ENCODE measurements around the gene ODAD3.
"Not testable (repeated sequence)": the region's sequence is repeated elsewhere in the genome, so short reads cannot be mapped to it uniquely, and the experiment has no call there.

Gene ODAD3

GRCh38 chr19:11458236-11458900 is 23.4 kb upstream of the ODAD3 start:
- Histone ChIP-seq H3K27ac (ENCODE audit: low read depth, low read length, severe bottlenecking) (no peak overlapping the region), H3K4me1 (ENCODE audit: control insufficient read depth, insufficient read depth, low read length, poor library complexity, severe bottlenecking) (no peaks in the 10 kb centered on the region), H3K4me3 (ENCODE audit: extremely low read depth, insufficient read depth, low read length, poor library complexity, severe bottlenecking) (no peak overlapping the region), H3K36me3 (ENCODE audit: control insufficient read depth, insufficient read depth, low read length) (no peaks in the 10 kb centered on the region), H3K9me3 (ENCODE audit: control insufficient read depth, low read length) (no peaks in the 10 kb centered on the region)
- WGBS, 2 experiments (ENCODE audit: insufficient coverage in 2 of 2) = 92 to 97% methylated on average over 18 to 19 of the region's 19 CpGs

GRCh38 chr19:11457831-11458230 is 22.9 kb upstream of the ODAD3 start:
- no peak overlapping the region for H3K4me3 ChIP-seq (ENCODE audit: extremely low read depth, insufficient read depth, low read length, poor library complexity, severe bottlenecking)
- no peaks in the 10 kb centered on the region for H3K36me3 ChIP-seq (ENCODE audit: control insufficient read depth, insufficient read depth, low read length)
- H3K9me3 ChIP-seq (ENCODE audit: control insufficient read depth, low read length) = no peaks in the 10 kb centered on the region
- no peak overlapping the region for H3K27ac ChIP-seq (ENCODE audit: low read depth, low read length, severe bottlenecking)
- H3K4me1 ChIP-seq (ENCODE audit: control insufficient read depth, insufficient read depth, low read length, poor library complexity, severe bottlenecking) = no peaks in the 10 kb centered on the region
- WGBS, 2 experiments (ENCODE audit: insufficient coverage in 2 of 2) = 94% methylated on average over 19 to 20 of the region's 20 CpGs

GRCh38 chr19:11457115-11457514 is 22.2 kb upstream of the ODAD3 start:
- Histone ChIP-seq H3K9me3 (ENCODE audit: control insufficient read depth, low read length) (no peaks in the 10 kb centered on the region), H3K4me1 (ENCODE audit: control insufficient read depth, insufficient read depth, low read length, poor library complexity, severe bottlenecking) (no peaks in the 10 kb centered on the region), H3K4me3 (ENCODE audit: extremely low read depth, insufficient read depth, low read length, poor library complexity, severe bottlenecking) (no peak overlapping the region), H3K36me3 (ENCODE audit: control insufficient read depth, insufficient read depth, low read length) (no peaks in the 10 kb centered on the region), H3K27ac (ENCODE audit: low read depth, low read length, severe bottlenecking) (no peak overlapping the region)
- WGBS, 2 experiments (ENCODE audit: insufficient coverage in 2 of 2) = 33 to 42% methylated on average over 6 to 7 of the region's 18 CpGs

GRCh38 chr19:11456659-11457058 is 21.7 kb upstream of the ODAD3 start:
- H3K27ac ChIP-seq (ENCODE audit: low read depth, low read length, severe bottlenecking) = no peak overlapping the region
- WGBS, 2 experiments (ENCODE audit: insufficient coverage in 2 of 2) = 85 to 92% methylated on average over 7 of the region's 7 CpGs
- no peak overlapping the region for H3K4me3 ChIP-seq (ENCODE audit: extremely low read depth, insufficient read depth, low read length, poor library complexity, severe bottlenecking)
- H3K4me1 ChIP-seq (ENCODE audit: control insufficient read depth, insufficient read depth, low read length, poor library complexity, severe bottlenecking) = no peaks in the 10 kb centered on the region
- H3K9me3 ChIP-seq (ENCODE audit: control insufficient read depth, low read length) = no peaks in the 10 kb centered on the region
- H3K36me3 ChIP-seq (ENCODE audit: control insufficient read depth, insufficient read depth, low read length) = no peaks in the 10 kb centered on the region

- H3K27ac ChIP-seq (ENCODE audit: low read depth, low read length, severe bottlenecking); H3K4me3 ChIP-seq (ENCODE audit: extremely low read depth, insufficient read depth, low read length, poor library complexity, severe bottlenecking); H3K9me3 ChIP-seq (ENCODE audit: control insufficient read depth, low read length); H3K4me1 ChIP-seq (ENCODE audit: control insufficient read depth, insufficient read depth, low read length, poor library complexity, severe bottlenecking): not testable (repeated sequence)
- H3K36me3 ChIP-seq (ENCODE audit: control insufficient read depth, insufficient read depth, low read length) = peaks cover 11% of the 10 kb centered on the region
- 89 to 98% methylated on average over 6 to 8 of the region's 9 CpGs for WGBS, 2 experiments (ENCODE audit: insufficient coverage in 2 of 2)
Observed at GRCh38 chr19:11455233-11455554, 20.3 kb upstream of the ODAD3 start.

- Histone ChIP-seq H3K36me3 (ENCODE audit: control insufficient read depth, insufficient read depth, low read length) (peaks cover 25% of the 10 kb centered on the region), H3K4me3 (ENCODE audit: extremely low read depth, insufficient read depth, low read length, poor library complexity, severe bottlenecking) (no peak overlapping the region), H3K4me1 (ENCODE audit: control insufficient read depth, insufficient read depth, low read length, poor library complexity, severe bottlenecking) (no peaks in the 10 kb centered on the region), H3K27ac (ENCODE audit: low read depth, low read length, severe bottlenecking) (no peak overlapping the region), H3K9me3 (ENCODE audit: control insufficient read depth, low read length) (no peaks in the 10 kb centered on the region)
- 87% methylated on average over 13 to 17 of the region's 27 CpGs for WGBS, 2 experiments (ENCODE audit: insufficient coverage in 2 of 2)
Observed at GRCh38 chr19:11453468-11454341, 18.8 kb upstream of the ODAD3 start.

- H3K4me1 ChIP-seq (ENCODE audit: control insufficient read depth, insufficient read depth, low read length, poor library complexity, severe bottlenecking) = no peaks in the 10 kb centered on the region
- H3K9me3 ChIP-seq (ENCODE audit: control insufficient read depth, low read length) = no peaks in the 10 kb centered on the region
- H3K4me3 ChIP-seq (ENCODE audit: extremely low read depth, insufficient read depth, low read length, poor library complexity, severe bottlenecking) = no peak overlapping the region
- WGBS, 2 experiments (ENCODE audit: insufficient coverage in 2 of 2) = 89 to 91% methylated on average over 25 to 28 of the region's 33 CpGs
- H3K27ac ChIP-seq (ENCODE audit: low read depth, low read length, severe bottlenecking) = peak overlapping the region; percentile 10
- H3K36me3 ChIP-seq (ENCODE audit: control insufficient read depth, insufficient read depth, low read length) = peaks cover 34% of the 10 kb centered on the region
Observed at GRCh38 chr19:11452620-11453310, 17.8 kb upstream of the ODAD3 start.

GRCh38 chr19:11451871-11452619 is 17.1 kb upstream of the ODAD3 start:
- H3K9me3 ChIP-seq (ENCODE audit: control insufficient read depth, low read length) = no peaks in the 10 kb centered on the region
- H3K27ac ChIP-seq (ENCODE audit: low read depth, low read length, severe bottlenecking) = no peak overlapping the region
- H3K36me3 ChIP-seq (ENCODE audit: control insufficient read depth, insufficient read depth, low read length) = peaks cover 42% of the 10 kb centered on the region
- 55 to 56% methylated on average over 3 to 7 of the region's 25 CpGs for WGBS, 2 experiments (ENCODE audit: insufficient coverage in 2 of 2)
- H3K4me1 ChIP-seq (ENCODE audit: control insufficient read depth, insufficient read depth, low read length, poor library complexity, severe bottlenecking) = no peaks in the 10 kb centered on the region
- no peak overlapping the region for H3K4me3 ChIP-seq (ENCODE audit: extremely low read depth, insufficient read depth, low read length, poor library complexity, severe bottlenecking)

- 70% methylated on average over 2 of the region's 13 CpGs; no CpG with 5 or more reads in 1 of the 2 experiments for WGBS, 2 experiments (ENCODE audit: insufficient coverage in 2 of 2)
- no peaks in the 10 kb centered on the region for H3K4me1 ChIP-seq (ENCODE audit: control insufficient read depth, insufficient read depth, low read length, poor library complexity, severe bottlenecking)
- no peaks in the 10 kb centered on the region for H3K9me3 ChIP-seq (ENCODE audit: control insufficient read depth, low read length)
- H3K4me3 ChIP-seq (ENCODE audit: extremely low read depth, insufficient read depth, low read length, poor library complexity, severe bottlenecking) = no peak overlapping the region
- H3K27ac ChIP-seq (ENCODE audit: low read depth, low read length, severe bottlenecking) = no peak overlapping the region
- H3K36me3 ChIP-seq (ENCODE audit: control insufficient read depth, insufficient read depth, low read length) = peaks cover 48% of the 10 kb centered on the region
Observed at GRCh38 chr19:11451327-11451870, 16.5 kb upstream of the ODAD3 start.
